HEK293 (cell line): ENCODE measurements around the gene RGS7BP.

Experiments
- ZBTB7A ChIP-seq: fragments of 450-650 bp; formaldehyde crosslinking; IDR thresholded peaks from 2 replicates; pipeline ENCODE4 v1.5.1; 2016; ENCODE audit warnings: low read depth, missing biosample characterization, missing genetic modification characterization
- ZNF174 ChIP-seq: fragments of 450-650 bp; formaldehyde crosslinking; IDR thresholded peaks from 2 replicates; pipeline ENCODE4 v1.5.0; 2017; ENCODE audit warnings: missing biosample characterization, mild to moderate bottlenecking, missing genetic modification characterization

DNA sequence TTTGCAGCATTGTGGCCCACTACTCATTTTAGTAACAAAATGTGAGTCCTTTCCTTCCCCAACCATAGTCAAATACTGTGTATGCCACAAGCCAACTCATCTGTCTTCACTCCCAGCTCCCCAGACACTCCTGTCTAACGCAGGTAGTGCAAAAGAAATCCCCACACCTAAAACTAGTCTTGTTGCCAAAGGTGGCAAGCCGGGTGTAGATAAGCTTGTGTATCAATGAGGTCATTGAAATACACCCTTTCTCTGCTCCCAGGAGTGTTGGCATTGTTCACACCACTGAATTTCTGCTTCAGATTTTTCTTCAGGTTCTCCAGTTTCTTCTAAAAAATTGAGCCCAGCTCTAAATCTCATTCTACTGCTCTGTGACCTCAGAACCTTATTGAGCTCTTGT lies 19.7 kb upstream of the RGS7BP start:
- TF ChIP-seq ZNF174 (tag by site-specific recombination) (no peak), ZBTB7A (tag by site-specific recombination) (no peak)
